ENCODE measurements around the gene LAMA5. TPM values are rescaled to one million over a fixed set of nuclear protein-coding genes. Genes with fewer than 3 reads are reported as not detected.

LAMA5 gene
- total and polyA plus RNA-seq, 2 donors (not counting 1 experiment from before 2014, with no cell fraction given): 52.9 to 83.5 TPM

DNA sequence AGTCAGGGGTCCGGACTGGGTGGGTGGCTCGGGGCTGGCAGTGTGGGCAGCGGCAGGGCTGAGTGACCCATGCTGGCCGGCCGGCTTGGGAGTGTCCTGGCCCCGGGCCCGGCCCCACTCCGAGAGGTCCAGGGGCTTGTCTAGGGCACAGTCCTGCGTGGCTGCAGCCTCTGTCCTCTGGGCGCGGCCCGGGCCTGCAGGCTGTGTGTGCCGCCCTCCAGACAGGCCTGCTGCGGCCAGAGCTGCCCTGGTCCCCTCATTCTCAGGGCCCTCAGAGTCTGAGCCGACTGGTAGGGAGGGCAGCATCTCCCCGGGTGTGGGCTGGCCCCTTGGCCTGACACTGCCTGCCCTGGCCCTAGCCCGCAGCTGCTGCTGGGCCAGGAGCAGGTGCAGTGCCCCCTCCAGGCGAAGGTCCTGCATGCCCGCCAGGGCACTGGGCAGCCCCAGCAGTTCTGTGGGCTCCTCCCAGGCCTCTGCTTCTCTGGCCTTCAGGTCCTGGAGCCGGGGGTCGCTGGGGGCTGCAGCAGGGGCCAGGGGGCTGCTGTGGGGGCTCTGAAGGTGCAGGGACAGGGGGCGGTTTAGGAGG lies 46.9 kb upstream of the LAMA5 start:
- Histone ChIP-seq H3K4me3 (ENCODE audit: control extremely low read depth in 1 of 5, extremely low read depth in 1 of 5, insufficient read depth in 1 of 5, low read depth in 2 of 5, low read length in 4 of 5) (no peak overlapping the region), H3K27ac (ENCODE audit: low read length in 2 of 2) (no peak overlapping the region), H3K4me2 (replicated peaks; ENCODE audit: low read depth, low read length, poor library complexity, severe bottlenecking) (no peak overlapping the region), H3K9ac (ENCODE audit: low read length) (no peak overlapping the region), H3K4me1 (ENCODE audit: control insufficient read depth in 2 of 2, insufficient read depth in 2 of 2, low read length in 2 of 2) (peaks cover 11 to 15% of the 10 kb centered on the region in 2 donors), H3K79me2 (ENCODE audit: control insufficient read depth, insufficient read depth, low read length) (no peaks in the 10 kb centered on the region), H4K20me1 (ENCODE audit: control insufficient read depth, insufficient read depth, low read length, poor library complexity, severe bottlenecking) (no peaks in the 10 kb centered on the region), H3K36me3 (replicated peaks in 1 of 2; ENCODE audit: control extremely low read depth in 1 of 2, control insufficient read depth in 1 of 2, extremely low read depth in 1 of 2, insufficient read depth in 2 of 2, low read length in 1 of 2) (no peaks in the 10 kb centered on the region), H2AFZ (ENCODE audit: insufficient read depth, low read depth, low read length, poor library complexity, severe bottlenecking) (no peak overlapping the region), H3K27me3 (replicated peaks in 1 of 4; ENCODE audit: control extremely low read depth in 1 of 4, control insufficient read depth in 3 of 4, insufficient read depth in 4 of 4, low read length in 3 of 4) (peaks cover 0 to 8% (median 0%) of the 10 kb centered on the region in 4 experiments), H3K9me3 (ENCODE audit: control extremely low read depth in 1 of 3, control insufficient read depth in 2 of 3, insufficient read depth in 1 of 3, low read length in 2 of 3) (no peaks in the 10 kb centered on the region)
- TF ChIP-seq CTCF (IDR thresholded peaks at IDR 0.05) (no peak), EZH2 (IDR thresholded peaks at IDR 0.05; ENCODE audit: borderline replicate concordance, insufficient read depth, low read depth, low read length, poor library complexity, severe bottlenecking) (no peak)
- Mint-ChIP-seq H3K4me1 (peaks cover 12% of the 10 kb centered on the region), H3K9me3 (ENCODE audit: insufficient read depth) (no peaks in the 10 kb centered on the region), H3K27me3 (no peaks in the 10 kb centered on the region), H3K27ac (no peak overlapping the region), H3K4me3 (no peak overlapping the region)
- ChIA-PET POLR2A (no interaction called here), CTCF (no interaction called here)
- intact Hi-C loops (cut with micrococcal nuclease): no loop called here
- DNase-seq (no peak), ATAC-seq (ENCODE audit: low read depth) (no peak)
- 90% methylated on average over 22 of the region's 22 CpGs for WGBS (ENCODE audit: insufficient coverage)

GRCh38 chr20:62413025-62413570 lies 46.0 kb upstream of the LAMA5 start:
- Histone ChIP-seq H3K27me3 (replicated peaks in 1 of 4; ENCODE audit: control extremely low read depth in 1 of 4, control insufficient read depth in 3 of 4, insufficient read depth in 4 of 4, low read length in 3 of 4) (peaks cover 0 to 8% (median 0%) of the 10 kb centered on the region in 4 experiments), H3K27ac (ENCODE audit: low read length in 2 of 2) (no peak overlapping the region), H3K9me3 (ENCODE audit: control extremely low read depth in 1 of 3, control insufficient read depth in 2 of 3, insufficient read depth in 1 of 3, low read length in 2 of 3) (no peaks in the 10 kb centered on the region), H3K36me3 (replicated peaks in 1 of 2; ENCODE audit: control extremely low read depth in 1 of 2, control insufficient read depth in 1 of 2, extremely low read depth in 1 of 2, insufficient read depth in 2 of 2, low read length in 1 of 2) (no peaks in the 10 kb centered on the region), H3K4me3 (ENCODE audit: control extremely low read depth in 1 of 5, extremely low read depth in 1 of 5, insufficient read depth in 1 of 5, low read depth in 2 of 5, low read length in 4 of 5) (no peak overlapping the region), H3K4me2 (replicated peaks; ENCODE audit: low read depth, low read length, poor library complexity, severe bottlenecking) (no peak overlapping the region), H2AFZ (ENCODE audit: insufficient read depth, low read depth, low read length, poor library complexity, severe bottlenecking) (no peak overlapping the region), H4K20me1 (ENCODE audit: control insufficient read depth, insufficient read depth, low read length, poor library complexity, severe bottlenecking) (no peaks in the 10 kb centered on the region), H3K79me2 (ENCODE audit: control insufficient read depth, insufficient read depth, low read length) (no peaks in the 10 kb centered on the region), H3K4me1 (ENCODE audit: control insufficient read depth in 2 of 2, insufficient read depth in 2 of 2, low read length in 2 of 2) (peaks cover 11 to 16% of the 10 kb centered on the region in 2 donors), H3K9ac (ENCODE audit: low read length) (no peak overlapping the region)
- CTCF ChIA-PET: no interaction called here
- Mint-ChIP-seq H3K4me1 (peaks cover 12% of the 10 kb centered on the region), H3K27me3 (no peaks in the 10 kb centered on the region), H3K27ac (no peak overlapping the region), H3K9me3 (ENCODE audit: insufficient read depth) (no peaks in the 10 kb centered on the region), H3K4me3 (no peak overlapping the region)
- intact Hi-C loops (cut with micrococcal nuclease): no loop called here
- TF ChIP-seq EZH2 (IDR thresholded peaks at IDR 0.05; ENCODE audit: borderline replicate concordance, insufficient read depth, low read depth, low read length, poor library complexity, severe bottlenecking): no peak
- no peak for TF ChIP-seq CTCF (IDR thresholded peaks at IDR 0.05)
- DNase-seq (no peak), ATAC-seq (ENCODE audit: low read depth) (no peak)
- POLR2A ChIA-PET: no interaction called here
- WGBS (ENCODE audit: insufficient coverage): 95% methylated on average over 8 of the region's 11 CpGs

Measured in B cell (primary cell).